HepG2 (cell line): ENCODE data around the gene MAT2A. TPM values are rescaled to one million over a fixed set of nuclear protein-coding genes. Genes with fewer than 3 reads are reported as not detected.

Experiments
- AFF4 ChIP-seq: sonication (generic); formaldehyde crosslinking; IDR thresholded peaks from 2 replicates; pipeline ENCODE4 v1.4.0; 2020; ENCODE audit warnings: missing genetic modification reagents
- ARNT ChIP-seq: fragments of 450-650 bp; IDR thresholded peaks from 2 replicates; pipeline ENCODE4 v1.6.1; 2017
- ATF3 ChIP-seq: sonication (generic); formaldehyde crosslinking; IDR thresholded peaks from 2 replicates; pipeline ENCODE4 v1.4.0; 2020; ENCODE audit warnings: missing genetic modification reagents
- ATF4 ChIP-seq, 2 experiments: fragments of 450-650 bp in 1 of 2; sonication (generic) in 1 of 2; formaldehyde crosslinking; IDR thresholded peaks; 2 replicates each; pipeline versions ENCODE4 v1.5.0 to v1.8.0; 2020 to 2022; ENCODE audit warnings: mild to moderate bottlenecking in 1 of 2, missing genetic modification reagents in 1 of 2
- FUBP1 ChIP-seq: sonication (generic); formaldehyde crosslinking; IDR thresholded peaks from 2 replicates; pipeline ENCODE4 v1.5.1; 2020; ENCODE audit warnings: missing genetic modification reagents, mild to moderate bottlenecking, borderline replicate concordance
- HNF4A ChIP-seq: sonication (generic); formaldehyde crosslinking; IDR thresholded peaks from 2 replicates; pipeline ENCODE4 v1.4.0; 2020; ENCODE audit warnings: missing genetic modification reagents
- HNRNPK ChIP-seq: fragments of 200-400 bp; formaldehyde crosslinking; IDR thresholded peaks from 2 replicates; pipeline ENCODE4 v1.6.1; 2018; ENCODE audit warnings: low read length, low read depth, moderate library complexity, mild to moderate bottlenecking; ENCODE audit not compliant: poor library complexity, severe bottlenecking
- MYC ChIP-seq: sonication (generic); formaldehyde crosslinking; IDR thresholded peaks from 2 replicates; pipeline ENCODE4 v1.9.0; 2021; ENCODE audit warnings: missing genetic modification reagents, borderline replicate concordance
- NR2C2 ChIP-seq: sonication (generic); formaldehyde crosslinking; IDR thresholded peaks from 2 replicates; pipeline ENCODE4 v1.4.0; 2020; ENCODE audit warnings: missing genetic modification reagents, mild to moderate bottlenecking, moderate library complexity, borderline replicate concordance
- RAD51 ChIP-seq: fragments of 450-650 bp; IDR thresholded peaks from 2 replicates; pipeline ENCODE4 v1.6.1; 2016; ENCODE audit warnings: borderline replicate concordance
- RXRB ChIP-seq: IDR thresholded peaks from 2 replicates; pipeline ENCODE4 v1.6.1; 2016; ENCODE audit warnings: borderline replicate concordance, missing genetic modification reagents, missing compliant biosample characterization
- SIX4 ChIP-seq: sonication (generic); formaldehyde crosslinking; IDR thresholded peaks from 2 replicates; pipeline ENCODE4 v1.4.0; 2020; ENCODE audit warnings: missing genetic modification reagents
- TBX2 ChIP-seq: sonication (generic); formaldehyde crosslinking; IDR thresholded peaks from 2 replicates; pipeline ENCODE4 v1.5.0; 2020; ENCODE audit warnings: missing genetic modification reagents, mild to moderate bottlenecking, borderline replicate concordance
- TEAD3 ChIP-seq: optimal IDR thresholded peaks from 2 replicates; pipeline ENCODE3; 2016; ENCODE audit warnings: borderline replicate concordance
- ZBTB33 ChIP-seq: sonication (generic); formaldehyde crosslinking; IDR thresholded peaks from 2 replicates; pipeline ENCODE4 v1.4.0; 2020; ENCODE audit warnings: missing genetic modification reagents
- ZNF121 ChIP-seq: sonication (generic); formaldehyde crosslinking; IDR thresholded peaks from 2 replicates; pipeline ENCODE4 v1.5.0; 2020; ENCODE audit warnings: mild to moderate bottlenecking, missing genetic modification reagents
- ZNF235 ChIP-seq: sonication (generic); formaldehyde crosslinking; IDR thresholded peaks from 2 replicates; pipeline ENCODE4 v1.8.1; 2023; ENCODE audit warnings: mild to moderate bottlenecking, missing genetic modification reagents, borderline replicate concordance
- ZNF557 ChIP-seq: sonication (generic); formaldehyde crosslinking; IDR thresholded peaks from 2 replicates; pipeline ENCODE4 v1.4.0; 2020; ENCODE audit warnings: missing genetic modification reagents
- ZNF644 ChIP-seq: IDR thresholded peaks from 2 replicates; pipeline ENCODE4 v1.6.1; 2016; ENCODE audit warnings: low read depth
- ZSCAN5A ChIP-seq: sonication (generic); formaldehyde crosslinking; IDR thresholded peaks from 2 replicates; pipeline ENCODE4 v1.8.0; 2022; ENCODE audit warnings: mild to moderate bottlenecking, missing genetic modification reagents, borderline replicate concordance
- polyA plus RNA-seq, 8 experiments: library from polyadenylated mRNA; depleted of rRNA in 3 of 8; stranded (reverse) in 7 of 8; unstranded in 1 of 8; fragments of >200 nt; fragmentation: Illumina TruSeq in 4 of 8; extraction: Trizol in 4 of 8; gene quantifications; 2 replicates each; pipeline versions ENCODE4 v1.2.1 to v1.2.3, GENCODE V29; 2011 to 2016; ENCODE audit warnings: low read depth in 4 of 8, missing spikeins in 1 of 8, mixed read lengths in 1 of 8; ENCODE audit not compliant: insufficient read depth in 1 of 8
- total RNA-seq, 5 experiments: library from RNA; depleted of rRNA; stranded (reverse); fragments of >200 nt; fragmentation: Illumina TruSeq; extraction: Trizol; gene quantifications; 2 replicates each; pipeline ENCODE4 v1.2.3, GENCODE V29; 2016; ENCODE audit warnings: low read depth in 1 of 5

MAT2A gene
- total and polyA plus RNA-seq, 2 of the 13 experiments (the other 11 are each of a cell fraction or from before 2014, with no cell fraction given): 155 to 331 TPM

- TF ChIP-seq AFF4 (CRISPR knock-in tag) (no peak), TEAD3 (peak; percentile 67), RAD51 (no peak), ATF4 (CRISPR knock-in tag; IDR thresholded peaks at IDR 0.05) (0 out of 4 replicates have a peak, but pooled peaks of 1 of the 2 experiments have one; percentile 33), ATF3 (peak; percentile 56; the same call in 1 of the 2 replicates), FUBP1 (CRISPR knock-in tag) (no peak), ARNT (no peak), RXRB (0 out of 2 replicates have a peak, but pooled peaks have one; percentile 47), HNF4A (peak; percentile 42), HNRNPK (peak; percentile 20), MYC (no peak), ZNF644 (CRISPR knock-in tag) (peak; percentile 98), ZNF557 (CRISPR knock-in tag) (0 out of 2 replicates have a peak, but pooled peaks have one; percentile 4), ZSCAN5A (peak; percentile 93; the same call in 1 of the 2 replicates), SIX4 (CRISPR knock-in tag) (no peak), ZNF121 (CRISPR knock-in tag) (peak; percentile 50; the same call in 1 of the 2 replicates), NR2C2 (CRISPR knock-in tag) (peak; percentile 38; the same call in 1 of the 2 replicates), ZBTB33 (CRISPR knock-in tag) (peak; percentile 56; the same call in 1 of the 2 replicates), ZNF235 (CRISPR knock-in tag) (no peak), TBX2 (CRISPR knock-in tag) (peak; percentile 21; the same call in 1 of the 2 replicates)
Observed at GRCh38 chr2:85558160-85558559, 19.2 kb downstream of the MAT2A start (continued).
